Vagina (tissue), 2 donors: ENCODE measurements around the gene ANKS1B.

Source experiments
- POLR2A ChIP-seq, 2 donors: fragments of 450-650 bp; IDR thresholded peaks; one replicate each; pipeline ENCODE4 v1.6.1; 2017; ENCODE audit warnings: antibody characterized with exemption in 2 of 2, mild to moderate bottlenecking in 2 of 2, moderate library complexity in 2 of 2
- POLR2AphosphoS5 ChIP-seq, 2 donors: sonication (generic); formaldehyde crosslinking; IDR thresholded peaks; one replicate each; pipeline ENCODE4 v1.9.0; 2017; ENCODE audit warnings: antibody characterized with exemption in 2 of 2, mild to moderate bottlenecking in 2 of 2, low read depth in 1 of 2; ENCODE audit not compliant: insufficient read depth in 1 of 2
- TF ChIP-seq, protein P1 (sequence below), 3 experiments: fragments of 450-650 bp in 2 of 3; fragments of 200-600 bp in 1 of 3; sonication (generic) in 1 of 3; IDR thresholded peaks; one replicate each; pipeline ENCODE4 v1.5.1; 2017 to 2019; ENCODE audit warnings: antibody characterized with exemption in 3 of 3, mild to moderate bottlenecking in 2 of 3, moderate library complexity in 2 of 3

DNA sequence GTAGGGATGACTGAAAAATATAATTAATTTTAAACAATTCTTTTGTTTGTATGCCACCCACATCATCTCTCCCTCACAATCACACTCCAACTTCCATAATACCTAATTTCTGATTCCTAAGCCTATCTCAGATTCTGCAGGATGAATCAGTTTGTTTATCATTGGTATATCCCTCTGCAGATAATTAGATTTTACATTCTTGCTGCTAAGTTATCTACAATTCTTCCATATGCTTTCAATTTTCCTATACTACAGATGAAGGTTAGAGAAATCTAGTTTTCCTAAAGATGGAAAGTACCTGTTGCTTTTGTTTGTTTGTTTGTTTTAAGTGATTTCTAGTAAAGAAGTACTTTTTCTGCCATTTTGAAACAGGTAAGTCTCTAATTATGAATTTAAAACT is 105.3 kb downstream of the ANKS1B start:
- TF ChIP-seq, protein P1, sequence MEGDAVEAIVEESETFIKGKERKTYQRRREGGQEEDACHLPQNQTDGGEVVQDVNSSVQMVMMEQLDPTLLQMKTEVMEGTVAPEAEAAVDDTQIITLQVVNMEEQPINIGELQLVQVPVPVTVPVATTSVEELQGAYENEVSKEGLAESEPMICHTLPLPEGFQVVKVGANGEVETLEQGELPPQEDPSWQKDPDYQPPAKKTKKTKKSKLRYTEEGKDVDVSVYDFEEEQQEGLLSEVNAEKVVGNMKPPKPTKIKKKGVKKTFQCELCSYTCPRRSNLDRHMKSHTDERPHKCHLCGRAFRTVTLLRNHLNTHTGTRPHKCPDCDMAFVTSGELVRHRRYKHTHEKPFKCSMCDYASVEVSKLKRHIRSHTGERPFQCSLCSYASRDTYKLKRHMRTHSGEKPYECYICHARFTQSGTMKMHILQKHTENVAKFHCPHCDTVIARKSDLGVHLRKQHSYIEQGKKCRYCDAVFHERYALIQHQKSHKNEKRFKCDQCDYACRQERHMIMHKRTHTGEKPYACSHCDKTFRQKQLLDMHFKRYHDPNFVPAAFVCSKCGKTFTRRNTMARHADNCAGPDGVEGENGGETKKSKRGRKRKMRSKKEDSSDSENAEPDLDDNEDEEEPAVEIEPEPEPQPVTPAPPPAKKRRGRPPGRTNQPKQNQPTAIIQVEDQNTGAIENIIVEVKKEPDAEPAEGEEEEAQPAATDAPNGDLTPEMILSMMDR (IDR thresholded peaks at IDR 0.05), result no peak
- no peak for TF ChIP-seq POLR2A (IDR thresholded peaks at IDR 0.05)
- no peak for TF ChIP-seq POLR2AphosphoS5 (IDR thresholded peaks at IDR 0.05; ENCODE audit: insufficient read depth in 1 of 2, low read depth in 1 of 2)
